Measurements from ENCODE around the gene TRIM27.
"Not testable (repeated sequence)": the region's sequence is repeated elsewhere in the genome, so short reads cannot be mapped to it uniquely, and the experiment has no call there.

TRIM27 gene

DNA sequence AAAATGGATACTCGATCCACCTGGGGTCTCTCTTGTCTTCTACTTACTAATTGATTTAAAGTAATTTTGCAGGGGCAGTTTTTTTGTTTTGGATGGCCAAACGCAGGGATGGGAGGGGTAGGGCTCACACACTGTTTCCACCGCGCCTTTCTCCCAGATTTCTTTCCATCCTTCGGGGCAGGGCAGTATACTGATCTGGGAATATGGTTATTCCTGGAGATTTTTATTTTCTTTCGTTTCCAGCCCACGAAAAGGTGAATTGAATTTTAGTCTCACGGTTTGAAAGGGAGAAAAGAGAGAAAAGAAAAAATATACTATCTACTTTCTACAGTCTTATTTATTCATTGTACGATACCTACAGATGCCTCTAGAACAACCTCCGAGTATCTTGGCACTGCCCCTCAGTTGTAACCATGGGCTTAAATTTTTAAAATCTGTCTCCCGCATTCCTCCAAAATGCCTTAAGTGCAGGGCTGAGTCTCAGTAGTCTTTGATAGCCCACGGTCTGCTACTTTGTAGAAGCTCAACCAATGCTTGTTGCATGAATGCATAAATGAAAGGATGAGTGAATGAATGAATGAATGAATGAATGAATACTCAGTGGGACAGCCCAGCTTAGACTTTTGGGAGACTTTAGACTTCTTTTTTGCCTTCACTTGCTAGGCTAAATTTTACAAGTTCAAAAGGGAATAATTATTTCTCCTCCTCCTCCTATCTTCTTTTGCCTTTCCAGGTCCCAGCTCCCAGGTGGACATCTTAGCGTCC, 18.1 kb upstream of the TRIM27 start:
- no peak for ATAC-seq

DNA sequence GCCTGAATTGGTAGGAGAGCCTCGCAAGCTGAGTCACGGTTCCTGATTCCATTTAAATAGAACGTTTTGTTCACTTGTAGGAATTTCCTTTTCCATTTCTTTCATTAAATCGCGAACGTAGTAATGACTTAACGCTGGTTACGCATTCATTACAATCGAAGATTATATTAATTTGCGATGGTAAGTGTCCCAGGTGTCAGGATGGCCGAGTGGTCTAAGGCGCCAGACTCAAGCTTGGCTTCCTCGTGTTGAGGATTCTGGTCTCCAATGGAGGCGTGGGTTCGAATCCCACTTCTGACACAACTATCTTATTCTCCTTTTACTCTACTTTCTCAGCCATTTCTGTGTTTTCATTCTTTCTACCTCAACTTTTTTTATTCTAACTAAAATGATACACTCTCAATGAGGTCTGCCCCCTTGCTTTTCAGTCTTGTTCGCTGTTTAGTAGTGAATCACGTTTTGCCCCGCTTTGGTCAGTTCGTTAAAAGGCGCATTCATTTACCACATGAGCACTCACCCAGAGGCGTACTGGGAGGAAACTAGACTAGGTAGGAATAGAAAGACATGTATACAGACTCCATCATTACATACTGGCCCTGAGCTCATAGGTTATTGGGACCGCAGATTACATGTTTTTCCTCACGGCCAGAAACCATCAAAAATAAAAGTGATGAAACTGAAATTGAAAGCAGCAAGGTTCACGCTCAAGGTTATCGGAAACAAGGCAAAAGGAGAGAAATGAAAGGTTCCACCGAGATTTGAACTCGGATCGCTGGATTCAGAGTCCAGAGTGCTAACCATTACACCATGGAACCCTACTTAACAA, 17.3 kb upstream of the TRIM27 start:
- ATAC-seq = peak; percentile 77 to 80

DNA sequence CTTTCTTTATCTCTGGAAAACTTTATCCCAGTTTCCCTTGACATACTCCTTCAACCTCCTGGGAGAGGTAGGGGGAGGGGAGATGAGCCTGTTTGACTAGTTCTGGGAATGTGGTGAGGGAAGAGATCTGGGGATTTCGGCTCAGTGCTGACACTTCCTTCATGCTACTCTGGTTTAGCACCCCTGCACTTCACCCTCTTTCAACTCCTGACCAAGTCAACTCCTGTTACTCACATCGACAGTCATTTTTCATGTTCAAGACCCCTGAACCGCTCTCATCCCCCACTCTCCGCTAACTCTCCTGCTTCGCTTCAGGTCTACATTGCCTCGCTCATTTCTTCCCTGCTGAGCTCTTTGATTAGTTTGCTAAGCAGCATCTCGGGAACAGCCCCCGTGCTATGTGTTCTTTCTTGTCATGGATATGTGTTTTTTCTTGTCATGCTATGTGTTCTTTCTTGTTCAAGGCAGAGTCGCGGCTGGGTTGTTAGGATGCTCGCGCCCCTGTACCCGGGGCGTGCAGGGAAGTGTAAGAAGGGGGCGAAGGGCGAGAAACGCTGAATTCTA, 16.6 kb upstream of the TRIM27 start:
- peak; percentile 21 to 25 for ATAC-seq

DNA sequence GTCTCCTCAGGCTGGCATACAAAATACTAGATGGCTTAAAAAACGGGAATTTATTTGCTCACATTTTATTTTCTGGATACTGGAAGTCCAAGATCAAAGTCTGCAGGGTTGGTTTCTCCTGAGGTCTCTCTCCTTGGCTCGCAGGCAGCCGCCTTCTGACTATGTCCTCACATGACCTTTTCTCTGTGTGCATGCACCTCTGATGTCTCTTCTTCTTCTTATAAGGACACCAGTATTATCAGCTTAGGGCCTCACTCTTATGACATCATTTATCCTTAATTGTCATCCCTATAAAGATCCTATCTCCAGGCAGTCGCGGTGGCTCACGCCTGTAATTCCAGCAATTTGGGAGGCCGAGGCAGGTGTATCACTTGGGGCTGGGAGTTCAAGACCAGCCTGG, 9.3 kb upstream of the TRIM27 start:
- ATAC-seq = no peak

DNA sequence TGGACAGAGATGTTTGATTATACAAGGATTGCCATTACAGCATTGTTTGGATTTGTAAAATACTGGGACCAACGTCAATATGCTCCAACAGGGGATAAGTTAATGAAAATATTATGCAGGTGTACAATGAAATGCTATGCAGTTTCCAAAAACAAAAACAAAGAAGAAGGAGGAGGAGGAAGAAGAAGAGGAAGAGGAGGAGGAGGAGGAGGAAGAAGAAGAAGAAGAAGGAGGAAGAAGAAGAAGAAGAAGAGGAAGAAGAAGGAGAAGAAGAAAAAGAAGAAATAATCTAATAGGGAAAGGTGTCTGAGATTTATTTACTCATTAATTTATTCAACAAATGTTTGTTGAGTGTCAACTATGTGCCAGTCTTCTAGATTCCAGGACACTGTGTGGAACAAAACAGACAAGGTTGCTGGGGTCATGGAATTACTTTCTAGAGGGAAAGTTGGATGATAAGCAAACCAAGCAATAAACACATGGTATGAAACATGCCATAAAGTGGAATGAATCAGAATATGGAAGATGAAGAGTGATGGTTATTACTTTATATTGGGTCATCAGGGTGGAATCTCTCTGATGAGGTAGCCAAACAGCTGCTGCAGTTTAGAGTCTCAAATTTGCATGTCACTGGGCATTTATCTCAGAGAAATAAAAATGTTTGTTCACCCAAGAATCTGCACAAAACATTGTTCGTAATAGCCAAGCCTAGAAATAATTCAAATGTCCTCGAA, 6.3 kb upstream of the TRIM27 start:
- ATAC-seq = no peak

DNA sequence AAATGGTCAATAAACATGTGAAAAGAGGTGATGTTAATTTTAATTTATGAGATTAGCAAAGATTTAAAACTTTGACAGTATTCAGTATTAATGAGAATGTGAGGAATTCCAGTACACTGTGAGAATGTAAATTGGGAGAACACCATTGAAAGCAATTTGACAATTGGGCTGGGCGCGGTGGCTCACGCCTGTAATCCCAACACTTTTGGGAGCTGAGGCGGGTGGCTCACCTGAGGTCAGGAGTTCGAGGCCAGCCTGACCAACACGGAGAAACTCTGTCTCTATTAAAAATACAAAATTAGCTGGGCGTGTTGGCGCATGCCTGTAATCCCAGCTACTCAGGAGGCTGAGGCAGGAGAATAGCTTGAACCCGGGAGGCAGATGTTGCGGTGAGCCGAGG, 5.6 kb upstream of the TRIM27 start:
- not testable (repeated sequence) for ATAC-seq

DNA sequence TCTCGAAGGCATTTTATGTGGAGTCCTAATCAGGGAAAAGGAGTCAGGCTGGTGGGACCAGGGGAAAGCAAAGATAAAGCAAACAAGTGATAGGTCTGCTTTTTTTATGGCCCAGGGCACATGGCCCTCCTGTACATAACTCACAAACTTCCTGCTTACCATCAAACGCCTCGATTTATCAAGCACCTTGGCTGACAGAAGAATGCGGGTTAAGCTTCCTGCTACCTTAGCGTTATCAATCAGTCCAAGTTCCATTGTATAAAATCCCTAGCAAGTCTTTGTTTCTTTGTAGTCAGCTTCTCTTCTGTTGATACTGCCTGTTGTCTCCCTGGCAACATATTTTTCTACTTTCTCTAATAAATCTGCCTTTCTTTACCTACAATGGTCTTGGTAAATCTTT, 4.1 kb upstream of the TRIM27 start:
- no peak for ATAC-seq

DNA sequence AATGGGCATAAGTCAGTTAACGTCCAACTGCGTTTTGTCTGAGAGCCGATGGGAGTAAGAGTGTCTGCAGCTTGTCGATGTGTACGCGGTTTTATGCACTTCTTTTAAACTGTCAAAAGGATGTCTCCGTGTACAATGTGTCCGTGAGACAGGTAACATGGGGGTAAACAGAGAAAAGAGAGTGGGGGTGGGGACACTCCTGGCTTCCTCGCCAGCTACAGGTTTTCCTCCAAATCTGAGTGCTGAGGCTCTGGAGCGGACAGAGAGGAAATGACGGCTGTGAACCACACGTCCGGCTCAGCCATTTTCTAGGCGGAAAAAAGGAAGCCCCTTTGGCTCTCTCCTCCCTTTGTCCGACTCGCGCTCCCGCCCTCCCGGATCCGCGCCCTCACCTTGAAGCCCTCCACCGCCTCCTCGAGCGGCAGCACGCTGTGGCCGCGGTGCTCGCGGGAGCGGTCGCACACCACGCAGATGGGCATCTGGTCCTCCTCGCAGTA, 916 bp downstream of the TRIM27 start:
- peak; percentile 3 to 22 for ATAC-seq

DNA sequence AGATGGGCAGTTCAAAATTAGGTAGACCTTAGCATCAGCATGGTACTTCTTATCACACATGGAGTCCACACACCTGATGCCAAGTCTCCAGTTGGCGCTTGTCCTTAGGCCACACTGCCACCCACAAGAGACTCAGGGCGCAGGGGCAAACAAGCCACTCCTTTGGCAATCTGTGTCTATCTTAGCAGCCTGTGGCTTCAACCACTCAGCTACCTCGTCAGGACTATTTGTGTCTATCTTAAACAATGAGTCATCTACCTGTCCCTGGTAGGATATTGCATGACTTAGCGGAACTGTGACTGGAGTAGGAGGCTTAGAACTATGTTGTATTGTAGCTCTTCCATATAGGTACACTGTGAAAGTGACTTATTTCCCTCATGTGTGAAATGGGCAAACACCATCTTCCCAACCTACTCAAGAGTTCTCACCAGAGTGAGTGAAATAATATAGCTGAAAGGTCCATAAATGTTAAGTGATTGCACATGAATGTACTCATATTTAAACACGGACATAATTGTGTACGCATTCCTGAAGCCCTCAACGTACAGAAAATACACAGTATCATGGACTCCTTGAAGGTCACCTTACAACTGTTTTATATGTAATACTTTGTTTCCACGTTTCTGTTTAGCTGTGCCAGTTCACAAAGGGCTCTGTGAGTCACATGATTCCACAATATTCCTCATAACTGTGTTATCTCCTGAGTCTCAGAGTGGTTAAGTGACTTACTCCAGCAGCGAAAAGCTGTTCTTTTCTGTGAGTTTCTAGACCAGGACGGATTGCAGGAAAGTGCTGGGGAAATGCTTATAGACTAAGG, 1.6 kb downstream of the TRIM27 start:
- peak; percentile 59 to 70 for ATAC-seq

DNA sequence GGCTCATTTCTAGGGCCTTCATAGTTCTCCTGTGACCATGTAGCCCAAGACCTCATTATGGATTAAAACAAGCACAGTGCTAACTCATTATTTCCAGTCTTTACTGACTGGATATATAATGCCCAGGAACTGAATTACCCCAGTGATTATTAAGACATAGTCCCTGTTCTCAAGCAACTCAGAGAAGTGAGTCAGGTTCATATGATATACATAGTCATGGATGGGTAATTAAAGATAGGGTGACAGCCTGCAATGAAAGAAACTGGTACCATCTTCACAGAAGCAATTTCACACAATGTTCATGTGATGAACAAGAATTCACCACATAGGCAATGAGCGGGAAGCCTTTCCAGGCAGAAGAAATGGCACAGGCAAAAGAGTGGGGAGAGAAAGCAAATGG, 3.5 kb downstream of the TRIM27 start:
- ATAC-seq = no peak

DNA sequence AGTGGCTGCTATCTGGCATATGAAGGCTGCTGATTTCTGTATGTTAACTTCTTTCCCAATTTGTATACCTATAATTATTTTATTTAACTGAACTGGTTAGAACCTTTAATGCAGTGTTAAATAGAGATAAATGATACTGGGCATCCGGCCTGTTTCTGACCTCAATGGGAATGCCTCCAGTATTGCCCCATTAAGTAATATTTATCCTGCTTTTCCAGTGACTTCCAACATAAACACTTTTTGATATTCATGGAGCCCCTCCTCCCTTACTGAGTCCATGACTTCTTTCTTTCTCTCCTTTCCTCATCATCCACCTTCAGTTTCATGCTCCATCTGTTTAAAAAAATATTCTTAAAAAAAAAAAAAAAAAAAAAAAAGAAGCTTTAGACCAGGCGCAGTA, 8.8 kb downstream of the TRIM27 start:
- ATAC-seq = no peak

DNA sequence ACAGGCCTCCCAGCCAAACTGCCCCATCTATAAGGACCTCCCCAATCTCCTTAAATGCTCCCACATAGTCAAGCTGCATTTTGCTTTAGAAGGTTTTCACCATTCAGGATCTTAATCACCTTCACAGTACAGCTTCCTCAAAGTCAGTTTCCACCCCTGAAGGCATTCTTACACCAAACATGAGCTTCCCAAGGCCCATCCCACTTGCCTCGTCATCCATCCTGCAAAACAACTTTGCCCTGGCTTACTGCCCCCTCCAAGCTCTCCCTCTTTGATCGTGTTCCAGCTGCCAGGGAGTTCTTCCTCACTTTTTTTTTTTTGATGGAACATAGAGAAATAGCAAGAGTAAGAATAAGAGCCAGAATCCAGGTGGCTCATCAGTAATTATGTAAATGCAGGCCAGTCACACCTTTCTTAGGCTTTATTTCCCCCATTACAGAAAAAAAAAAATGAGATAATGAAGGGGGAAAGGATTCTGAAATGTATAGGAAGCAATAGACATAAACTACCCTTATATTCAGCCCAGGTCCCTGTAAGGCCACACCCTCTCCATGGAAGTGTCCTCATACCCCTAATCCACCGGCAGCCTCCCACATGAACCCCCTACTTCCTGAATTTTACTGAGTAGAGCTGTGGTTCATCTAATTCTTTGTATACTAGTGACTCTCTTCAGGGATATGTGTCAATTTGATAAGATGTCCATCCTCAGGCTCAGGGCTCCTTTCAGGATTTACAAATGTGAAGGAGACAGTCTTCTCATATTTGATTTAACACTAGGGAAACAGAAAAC, 12.7 kb downstream of the TRIM27 start:
- no peak for ATAC-seq

DNA sequence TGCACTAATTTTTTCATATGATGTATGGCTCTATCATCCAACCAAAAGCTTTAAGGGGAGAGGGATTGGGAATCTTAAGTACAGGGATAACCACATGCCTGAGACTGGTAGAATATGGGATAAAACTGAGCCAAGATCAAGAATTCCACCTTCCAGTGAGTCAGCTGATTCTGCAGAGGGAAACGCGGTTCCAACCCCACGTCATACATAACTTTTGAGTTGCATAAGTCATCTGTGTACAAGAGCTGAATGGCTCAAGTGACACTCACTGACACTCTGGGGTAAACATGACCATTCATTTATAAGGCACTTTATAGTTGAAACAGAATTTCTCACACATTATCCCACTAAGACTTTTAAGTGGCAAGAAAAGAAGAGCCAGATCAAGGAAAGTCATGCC, 16.4 kb downstream of the TRIM27 start:
- ATAC-seq = no peak

DNA sequence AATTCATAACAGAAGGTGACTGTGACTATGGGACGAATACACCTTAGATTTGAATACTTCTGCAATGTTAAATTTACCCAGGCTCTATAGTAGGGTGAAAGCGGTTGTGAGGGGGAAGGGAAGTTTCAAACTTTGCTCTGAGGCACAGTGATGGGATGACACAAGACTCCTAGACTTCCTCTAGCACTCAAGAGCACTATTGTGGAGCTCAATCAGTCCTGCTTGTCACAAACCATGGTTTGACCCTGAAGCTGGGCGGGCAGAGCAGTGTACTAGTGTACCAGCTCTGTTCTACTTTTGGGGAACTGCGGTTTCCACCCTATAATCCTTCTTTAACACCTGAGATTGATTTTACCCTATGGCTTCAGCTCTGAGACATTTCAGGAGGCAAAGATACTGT, 17.1 kb downstream of the TRIM27 start:
- no peak for ATAC-seq

DNA sequence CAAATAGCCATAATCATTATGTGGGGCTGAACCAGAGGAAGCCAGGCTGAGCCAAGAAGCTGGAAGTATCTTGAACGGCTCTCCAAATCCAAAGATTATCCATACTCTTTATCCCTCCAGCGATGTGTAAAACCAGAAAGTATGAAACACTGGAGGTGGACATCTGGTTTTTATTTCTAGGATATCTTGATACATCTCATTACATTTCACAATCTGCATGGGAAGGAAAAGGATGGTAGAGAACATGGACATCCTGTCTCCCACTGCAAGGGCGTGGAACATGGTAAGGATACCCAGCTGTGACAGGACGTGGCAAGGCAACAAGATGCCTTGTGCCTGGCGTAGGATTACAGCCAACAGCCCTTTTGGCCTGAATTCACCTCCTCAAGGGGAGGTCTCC, 20.1 kb downstream of the TRIM27 start:
- ATAC-seq = no peak

DNA sequence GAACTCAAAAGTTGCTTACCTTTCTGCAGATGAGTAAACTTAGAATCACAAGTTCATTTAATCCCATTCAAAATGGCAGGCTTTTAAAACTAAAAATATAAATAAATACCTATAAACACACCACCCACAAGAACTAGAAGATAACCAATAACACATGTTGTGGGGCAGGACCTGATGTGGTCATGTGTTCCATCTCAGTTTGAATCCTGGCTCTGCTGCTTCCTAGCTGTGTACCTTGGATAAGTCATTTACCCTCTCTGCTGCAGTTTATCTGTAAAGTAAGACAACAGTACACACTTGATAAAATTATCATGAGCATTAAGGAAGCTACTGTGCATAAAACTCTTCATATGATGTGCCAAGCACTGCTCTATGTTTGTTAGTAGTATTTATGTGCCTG, 22.0 kb downstream of the TRIM27 start:
- ATAC-seq = no peak

DNA sequence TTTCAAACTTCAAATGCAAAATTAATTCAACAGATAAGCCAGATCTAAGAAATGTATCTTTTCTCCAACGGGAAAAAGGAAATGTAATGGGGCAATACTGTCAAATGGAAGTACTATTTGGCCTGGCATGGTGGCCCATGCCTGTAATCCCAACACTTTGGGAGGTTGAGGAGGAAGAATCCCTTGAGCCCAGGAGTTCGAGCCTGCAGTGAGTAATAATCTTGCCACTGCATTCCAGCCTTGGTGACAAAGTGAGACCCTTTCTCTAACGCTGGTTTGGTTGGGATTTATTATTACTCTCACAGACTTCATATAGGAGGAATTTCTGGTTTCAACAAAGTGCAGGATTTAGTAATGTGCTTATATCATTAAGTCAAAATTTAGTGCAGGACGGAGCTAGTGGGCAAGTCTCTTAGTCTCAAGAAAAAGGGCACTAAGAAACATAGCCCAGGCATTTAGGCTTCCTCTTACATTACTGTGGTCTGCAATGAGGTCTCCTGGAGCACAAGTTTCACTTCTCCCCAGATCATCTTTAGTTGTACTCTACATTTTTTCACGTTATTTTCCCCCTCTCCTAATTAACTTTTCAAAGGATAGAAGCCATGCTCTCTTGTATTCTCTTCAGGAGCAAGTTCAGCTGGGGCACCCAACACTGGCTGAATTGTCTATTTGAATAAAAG, 23.1 kb downstream of the TRIM27 start:
- ATAC-seq = no peak

DNA sequence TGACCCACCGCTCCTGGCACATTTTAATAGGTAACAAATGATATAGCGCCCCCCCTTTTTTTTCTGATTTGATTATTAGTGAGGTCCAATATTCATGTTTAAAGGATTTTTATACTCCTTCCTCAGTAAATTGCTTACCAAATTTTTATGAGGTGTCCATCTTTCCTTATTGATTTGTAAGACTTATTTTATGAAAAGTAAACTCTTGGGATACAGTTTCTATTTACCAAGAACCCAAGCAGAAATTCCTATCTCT, 25.1 kb downstream of the TRIM27 start:
- no peak for ATAC-seq

DNA sequence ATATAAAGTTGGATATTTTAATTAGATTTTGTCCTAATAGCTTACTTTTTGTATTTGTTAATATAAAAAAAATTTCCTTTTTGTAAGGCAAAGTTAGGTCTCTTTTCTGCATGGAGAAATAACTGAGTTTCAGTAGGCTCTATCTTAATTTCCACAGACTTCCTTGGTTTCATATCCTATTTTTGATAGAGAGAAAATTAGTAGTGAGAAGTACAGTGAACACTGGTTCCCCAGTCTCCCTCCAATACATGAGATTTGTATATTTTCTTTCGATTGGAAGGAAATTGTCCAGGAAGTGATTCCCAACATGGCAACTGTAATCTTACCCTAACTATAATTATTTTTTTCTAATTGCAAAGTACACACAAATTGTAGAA, 26.4 kb downstream of the TRIM27 start:
- no peak for ATAC-seq

DNA sequence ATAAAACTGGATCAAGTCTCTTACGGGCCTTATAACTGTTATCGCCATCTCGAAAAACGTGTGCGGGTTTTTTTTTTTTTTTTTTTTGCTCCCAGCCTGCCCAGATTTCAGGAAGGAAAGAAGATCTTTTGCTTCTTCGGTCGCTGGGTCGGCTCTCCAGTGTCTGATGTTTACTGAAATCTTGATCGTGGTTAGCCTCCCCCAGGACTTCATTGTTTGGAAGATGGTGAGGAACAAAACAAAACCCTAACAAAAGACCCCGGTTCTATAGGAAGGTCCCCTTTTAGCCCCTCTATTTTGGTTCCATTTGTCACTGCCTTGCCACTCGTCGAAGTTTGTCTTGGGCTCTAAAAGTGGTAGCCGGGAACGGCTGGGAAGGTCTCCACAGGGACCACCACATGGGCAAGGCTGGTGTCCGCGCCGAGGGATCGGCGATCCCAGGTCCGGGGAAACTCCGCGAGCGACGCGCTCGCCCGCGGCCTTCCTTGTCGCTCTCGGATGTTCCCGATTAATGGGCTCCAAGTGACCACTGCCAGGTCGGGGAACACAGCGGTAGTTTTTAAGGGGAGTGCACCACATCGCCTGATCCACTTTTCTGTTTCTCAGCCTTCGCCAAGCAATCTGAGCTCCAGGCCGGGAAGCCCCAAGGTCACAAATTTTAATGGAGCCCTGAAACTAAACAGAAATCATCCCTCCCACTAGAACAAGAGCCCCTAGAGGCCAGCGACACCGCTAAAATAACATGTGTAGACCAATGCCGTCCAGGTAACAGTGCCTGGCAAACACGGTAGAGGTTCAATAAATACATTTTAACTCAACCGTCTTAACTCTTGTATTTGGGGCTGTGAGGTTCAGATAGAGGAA, 27.0 kb downstream of the TRIM27 start:
- no peak for ATAC-seq

Data from activated CD4-positive, CD25-positive, alpha-beta regulatory T cell treated with anti-CD3 and anti-CD28 coated beads, Interleukin-2, amount 50 U/mL, for 24 hours (primary cell).